GM06990 (cell line): ENCODE results near the gene CCSER1.

Experiments used
- DNase-seq: peaks from one replicate; pipeline ENCODE4 v3.0.0-alpha.2; 2011; ENCODE audit not compliant: insufficient read length; ENCODE audit errors: extremely low read depth
- H3K27me3 ChIP-seq: replicated peaks from 2 replicates; pipeline ENCODE4 v1.6.0; 2011; ENCODE audit warnings: low read length; ENCODE audit not compliant: control insufficient read depth, insufficient read depth
- H3K36me3 ChIP-seq: 2 replicates; pipeline ENCODE4 v1.5.1; 2011; ENCODE audit warnings: low read length; ENCODE audit not compliant: control insufficient read depth, insufficient read depth
- H3K4me3 ChIP-seq: replicated peaks from 2 replicates; pipeline ENCODE4 v1.5.1; 2011; ENCODE audit warnings: low read depth, mild to moderate bottlenecking, control low read depth, low read length
- CTCF ChIP-seq: IDR thresholded peaks from 2 replicates; pipeline ENCODE4 v1.5.1; 2011; ENCODE audit warnings: low read length, control low read depth, mild to moderate bottlenecking, inconsistent platforms; ENCODE audit not compliant: insufficient read depth, poor library complexity, severe bottlenecking

CCSER1 gene

GRCh38 chr4:91488946-91489345 is 1361.8 kb downstream of the CCSER1 start:
- Histone ChIP-seq H3K4me3 (no peak overlapping the region), H3K27me3 (no peaks in the 10 kb centered on the region), H3K36me3 (no peaks in the 10 kb centered on the region)
- TF ChIP-seq CTCF, result no peak
- no peak for DNase-seq

GRCh38 chr4:91497892-91498291 is 1370.7 kb downstream of the CCSER1 start:
- TF ChIP-seq CTCF, result no peak
- DNase-seq, result no peak
- no peaks in the 10 kb centered on the region for H3K27me3 ChIP-seq
- no peaks in the 10 kb centered on the region for H3K36me3 ChIP-seq
- H3K4me3 ChIP-seq, result no peak overlapping the region

GRCh38 chr4:91502365-91502764 is 1375.2 kb downstream of the CCSER1 start:
- Histone ChIP-seq H3K27me3 (no peaks in the 10 kb centered on the region), H3K4me3 (no peak overlapping the region), H3K36me3 (no peaks in the 10 kb centered on the region)
- no peak for DNase-seq
- TF ChIP-seq CTCF, result no peak

GRCh38 chr4:91513326-91513725 is 1386.1 kb downstream of the CCSER1 start:
- H3K36me3 ChIP-seq, result no peaks in the 10 kb centered on the region
- TF ChIP-seq CTCF, result no peak
- H3K27me3 ChIP-seq, result no peaks in the 10 kb centered on the region
- no peak for DNase-seq
- H3K4me3 ChIP-seq, result no peak overlapping the region

DNA sequence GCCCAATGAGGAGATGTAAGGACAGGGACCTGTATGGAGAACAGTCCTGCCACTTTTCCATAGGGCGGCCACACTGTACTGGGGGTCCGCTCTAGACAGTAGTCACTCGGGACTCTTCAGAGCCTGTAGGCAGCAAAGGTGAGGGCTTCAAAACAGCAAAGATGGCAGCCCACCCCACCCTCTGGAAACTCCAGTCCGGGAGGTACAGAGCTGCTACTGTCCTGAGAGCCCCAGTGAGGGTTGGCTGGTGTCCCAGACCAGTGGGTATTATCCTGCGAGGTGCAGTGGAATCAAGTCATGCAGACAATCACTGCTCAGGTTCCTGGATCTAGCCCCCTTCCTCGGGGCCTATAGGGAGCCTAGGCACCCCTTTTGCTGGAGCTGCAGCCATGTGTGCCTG is 1392.0 kb downstream of the CCSER1 start:
- no peak overlapping the region for H3K4me3 ChIP-seq
- TF ChIP-seq CTCF, result no peak

GRCh38 chr4:91525621-91526020 is 1398.4 kb downstream of the CCSER1 start:
- DNase-seq, result no peak
- no peak for TF ChIP-seq CTCF
- Histone ChIP-seq H3K4me3 (no peak overlapping the region), H3K27me3 (no peaks in the 10 kb centered on the region), H3K36me3 (no peaks in the 10 kb centered on the region)

More for the DNA sequence above, 1392.0 kb downstream of the CCSER1 start:
- no peaks in the 10 kb centered on the region for H3K27me3 ChIP-seq
- DNase-seq, result no peak
- no peaks in the 10 kb centered on the region for H3K36me3 ChIP-seq
